NB4 (cell line): Measurements from ENCODE around the gene CEP104.

Experiments
- DNase-seq: peaks from one replicate; pipeline ENCODE4 v3.0.0; 2010; ENCODE audit warnings: low read depth
- H3K4me3 ChIP-seq: one replicate; pipeline ENCODE4 v1.5.1; 2011; ENCODE audit warnings: mild to moderate bottlenecking, low read depth, low read length, moderate library complexity
- CTCF ChIP-seq: IDR thresholded peaks from one replicate; pipeline ENCODE4 v1.5.1; 2012; ENCODE audit warnings: low read depth, low read length
- MAX ChIP-seq: IDR thresholded peaks from 2 replicates; pipeline ENCODE4 v1.6.1; 2011; ENCODE audit warnings: low read depth, low read length
- MYC ChIP-seq: IDR thresholded peaks from 2 replicates; pipeline ENCODE4 v1.6.1; 2011; ENCODE audit warnings: low read depth, low read length
- POLR2A ChIP-seq: IDR thresholded peaks from 2 replicates; pipeline ENCODE4 v1.6.1; 2011; ENCODE audit warnings: mild to moderate bottlenecking; ENCODE audit not compliant: insufficient read length; ENCODE audit errors: extremely low read depth

The CEP104 gene

GRCh38 chr1:3900150-3900968, 43.3 kb upstream of the CEP104 start, which contains the start of gene C1orf174:
Gene C1orf174, minus strand, starts transcription at chr1:3900272. Its CDS starts 86 bp downstream, at chr1:3900186.
- peak; percentile 97 for DNase-seq
- TF ChIP-seq MYC: peak; percentile 60
- TF ChIP-seq MAX: no peak; the same call in 1 of the 2 replicates
- peak; percentile 68 for TF ChIP-seq POLR2A
- peak within 1 kb of the TSS; percentile 86 for H3K4me3 ChIP-seq

- DNase-seq: no peak
- no peak for TF ChIP-seq POLR2A
- no peak for TF ChIP-seq MYC
- no peak for TF ChIP-seq MAX
- TF ChIP-seq CTCF: no peak
- H3K4me3 ChIP-seq: peak overlapping the region; percentile 86
Measured at GRCh38 chr1:3899754-3900149, 42.7 kb upstream of the CEP104 start.

- peak overlapping the region; percentile 86 for H3K4me3 ChIP-seq
- DNase-seq: peak; percentile 52
- TF ChIP-seq CTCF (no peak), POLR2A (no peak), MAX (no peak), MYC (no peak)
Measured at GRCh38 chr1:3898994-3899753, 42.2 kb upstream of the CEP104 start.

GRCh38 chr1:3898475-3898735, 41.4 kb upstream of the CEP104 start:
- H3K4me3 ChIP-seq: peak overlapping the region; percentile 86
- TF ChIP-seq MYC (no peak), POLR2A (no peak), MAX (no peak), CTCF (no peak)
- DNase-seq: no peak

GRCh38 chr1:3896396-3897000, 39.5 kb upstream of the CEP104 start:
- no peak for TF ChIP-seq MYC
- TF ChIP-seq CTCF: no peak
- TF ChIP-seq POLR2A: no peak
- no peak for TF ChIP-seq MAX
- no peak for DNase-seq
- H3K4me3 ChIP-seq: no peak overlapping the region
